SHP77 treated with DMSO at 0.1 percent for 48 hours (cell line): ENCODE data around the gene MYH14.
A peak's percentile ranks its signal among the peaks of the same experiment; 100 is the strongest.

ENCODE experiments used
- DNase-seq: peaks from one replicate; lab custom pipeline; 2025; lab: John Stamatoyannopoulos, UW

Gene MYH14

DNA sequence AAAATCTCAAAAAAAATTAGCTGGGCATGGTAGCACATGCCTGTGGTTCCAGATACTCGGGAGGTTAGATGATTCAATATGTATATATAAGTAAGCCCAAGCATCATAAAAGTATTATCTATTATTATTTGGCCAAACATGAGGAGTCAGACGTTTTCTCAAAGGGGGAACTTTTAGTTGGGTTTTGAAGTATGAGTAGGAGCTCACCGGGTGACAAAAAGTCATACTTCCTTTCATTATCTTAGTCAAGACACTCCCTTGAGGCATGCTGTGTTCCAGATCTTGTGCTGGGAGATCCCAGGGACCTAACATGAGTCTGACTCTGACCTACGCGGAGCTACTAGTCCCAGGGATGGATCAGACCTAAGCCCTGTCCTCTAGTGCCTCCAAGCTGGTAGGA lies 8.2 kb upstream of the MYH14 start:
- no peak for DNase-seq

DNA sequence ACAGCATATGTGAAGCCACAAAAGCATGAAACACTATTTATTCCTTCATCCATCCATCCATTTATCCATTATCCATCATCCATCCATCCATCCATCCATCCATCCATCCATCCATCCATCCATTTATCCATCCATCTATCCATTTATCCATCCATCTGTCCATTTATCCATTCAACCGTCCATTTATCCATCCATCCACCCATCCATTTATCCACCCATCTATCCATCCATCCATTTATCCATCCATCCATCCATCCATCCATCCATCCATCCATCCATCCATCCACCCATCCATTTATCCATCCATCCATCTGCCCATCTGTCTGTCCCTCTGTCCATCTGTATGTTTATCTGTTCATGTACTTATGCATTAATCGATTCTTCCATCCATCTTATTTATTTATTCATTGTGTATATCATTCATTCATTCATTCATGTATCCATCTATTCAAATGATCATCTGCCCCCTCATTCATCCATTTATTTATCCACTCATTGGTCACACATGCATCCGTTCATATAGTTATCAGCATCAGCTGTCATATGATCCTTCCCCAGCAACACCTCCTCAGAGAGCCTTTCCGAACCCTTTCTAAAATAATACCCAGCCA lies 7.0 kb upstream of the MYH14 start:
- DNase-seq = no peak

DNA sequence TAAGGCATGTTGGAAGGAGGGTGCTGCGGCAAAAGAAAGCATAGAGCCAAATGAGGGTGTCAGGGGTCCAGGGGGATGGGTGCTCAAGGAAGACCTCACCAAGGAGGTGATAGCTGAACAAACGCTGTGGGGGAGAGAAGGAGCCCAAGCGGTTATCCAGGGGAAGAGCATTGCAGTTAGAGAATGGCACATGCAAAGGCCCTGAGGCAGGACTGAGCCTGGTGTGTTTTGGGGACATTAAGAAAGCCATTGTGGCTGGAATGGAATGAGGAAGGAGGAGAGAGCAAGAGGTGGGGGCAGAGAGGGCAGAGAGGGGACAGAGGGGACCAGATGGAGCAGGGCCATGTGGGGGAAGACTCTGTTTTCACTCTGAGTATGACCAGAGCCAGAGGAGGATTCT lies 6.1 kb upstream of the MYH14 start:
- no peak for DNase-seq

DNA sequence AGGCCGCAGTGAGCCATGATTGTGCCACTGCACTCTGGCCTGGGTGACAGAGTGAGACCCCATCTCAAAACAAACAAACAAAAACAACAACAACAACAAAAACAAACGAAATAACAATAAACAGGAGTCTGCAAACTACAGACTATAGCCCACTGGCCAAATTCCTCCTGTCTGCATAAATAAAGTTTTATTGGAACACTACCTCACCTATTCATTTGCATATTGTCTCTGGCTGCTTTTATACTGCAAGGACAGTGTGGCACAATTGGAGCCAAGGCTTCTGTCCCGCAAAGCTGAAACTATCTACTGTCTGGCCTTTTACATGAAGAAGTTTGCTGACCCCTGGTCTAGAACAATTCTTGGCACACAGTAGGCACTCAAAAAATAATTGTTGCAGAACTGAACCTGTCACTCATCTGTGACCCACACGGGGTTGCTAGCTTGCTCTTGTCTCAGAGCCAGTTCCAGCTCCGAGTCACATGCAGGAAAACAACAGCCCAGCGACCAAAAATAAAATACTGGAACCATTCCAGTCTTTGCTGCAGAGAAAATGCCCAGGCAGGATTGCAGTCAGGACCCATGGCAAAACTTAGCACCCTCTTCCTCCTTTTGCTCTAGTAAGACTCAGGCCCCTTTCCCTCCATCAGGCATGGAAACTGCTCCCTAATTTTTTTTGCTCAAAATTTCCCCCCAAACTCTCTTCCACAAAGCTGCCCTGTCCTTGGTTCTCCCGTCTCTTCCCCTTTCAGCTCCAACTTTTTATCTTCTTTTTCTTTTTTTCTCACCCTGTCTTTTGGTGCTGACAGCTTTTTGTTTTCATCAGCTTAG lies 4.8 kb upstream of the MYH14 start:
- no peak for DNase-seq

DNA sequence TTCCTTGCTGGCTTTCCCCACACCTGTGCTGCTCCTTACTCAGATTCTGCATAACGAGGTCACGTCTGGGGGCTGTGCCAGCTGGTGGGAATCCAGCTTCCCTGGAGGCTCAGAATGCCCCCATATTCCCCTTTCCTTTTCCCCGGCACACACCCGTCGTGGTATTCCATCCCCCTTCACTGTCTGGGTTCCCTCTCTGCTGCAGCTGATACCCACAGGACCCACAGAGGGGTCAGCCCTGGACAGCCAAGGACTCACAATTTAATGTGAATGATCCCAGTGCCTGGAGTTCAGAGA lies 4.2 kb upstream of the MYH14 start:
- DNase-seq = no peak

DNA sequence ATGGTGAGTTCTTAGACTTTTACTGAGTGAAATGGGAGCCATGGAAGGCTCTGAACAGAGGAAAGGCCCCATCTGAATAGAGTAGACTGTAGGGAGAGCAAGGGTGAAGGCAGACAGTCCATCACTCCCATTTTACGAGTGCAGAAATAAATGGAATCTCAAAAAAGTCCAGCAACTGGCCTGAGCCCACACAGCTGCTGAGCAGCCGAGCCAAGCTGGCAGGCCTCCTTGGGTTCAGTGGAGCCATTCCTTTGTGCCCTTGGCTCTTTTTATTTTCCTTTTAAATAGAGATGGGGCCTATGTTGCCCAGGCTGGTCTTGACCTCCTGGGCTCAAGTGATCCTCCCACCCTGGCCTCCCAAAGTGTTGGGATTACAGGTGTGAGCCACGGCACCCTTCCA lies 1.0 kb upstream of the MYH14 start:
- no peak for DNase-seq

DNA sequence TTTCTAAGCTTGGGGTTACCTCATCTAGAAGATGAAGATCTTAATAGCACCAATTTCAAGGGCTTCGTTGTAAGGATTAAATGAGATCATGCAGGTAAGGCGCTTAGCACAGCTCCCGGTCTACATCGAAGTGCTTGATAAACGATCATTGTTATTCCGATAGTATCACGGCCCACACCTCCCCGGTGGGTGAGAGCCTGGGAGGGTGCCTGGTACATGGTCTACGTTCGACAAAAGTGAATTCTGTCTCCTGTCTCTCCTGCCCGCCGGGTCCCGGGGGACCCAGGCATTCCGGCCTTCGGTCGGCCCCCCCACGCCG lies 501 bp upstream of the MYH14 start:
- no peak for DNase-seq

DNA sequence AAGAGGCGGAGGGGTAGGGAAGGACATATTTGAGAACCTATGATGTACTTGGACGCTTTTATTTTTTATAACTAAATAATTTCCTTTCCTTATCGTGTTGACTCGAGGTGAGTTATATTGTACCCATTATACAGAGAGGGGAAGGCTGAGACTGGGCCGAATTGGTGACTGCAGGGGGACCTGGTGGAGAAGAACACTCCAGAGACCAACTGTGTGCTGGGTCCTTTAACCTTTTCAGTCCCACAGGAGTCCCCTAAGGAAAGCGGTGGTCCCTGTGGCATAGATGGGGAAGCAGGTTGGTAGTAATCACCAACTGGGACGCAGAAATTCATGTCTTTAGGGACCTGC lies 633 bp downstream of the MYH14 start:
- DNase-seq = no peak

DNA sequence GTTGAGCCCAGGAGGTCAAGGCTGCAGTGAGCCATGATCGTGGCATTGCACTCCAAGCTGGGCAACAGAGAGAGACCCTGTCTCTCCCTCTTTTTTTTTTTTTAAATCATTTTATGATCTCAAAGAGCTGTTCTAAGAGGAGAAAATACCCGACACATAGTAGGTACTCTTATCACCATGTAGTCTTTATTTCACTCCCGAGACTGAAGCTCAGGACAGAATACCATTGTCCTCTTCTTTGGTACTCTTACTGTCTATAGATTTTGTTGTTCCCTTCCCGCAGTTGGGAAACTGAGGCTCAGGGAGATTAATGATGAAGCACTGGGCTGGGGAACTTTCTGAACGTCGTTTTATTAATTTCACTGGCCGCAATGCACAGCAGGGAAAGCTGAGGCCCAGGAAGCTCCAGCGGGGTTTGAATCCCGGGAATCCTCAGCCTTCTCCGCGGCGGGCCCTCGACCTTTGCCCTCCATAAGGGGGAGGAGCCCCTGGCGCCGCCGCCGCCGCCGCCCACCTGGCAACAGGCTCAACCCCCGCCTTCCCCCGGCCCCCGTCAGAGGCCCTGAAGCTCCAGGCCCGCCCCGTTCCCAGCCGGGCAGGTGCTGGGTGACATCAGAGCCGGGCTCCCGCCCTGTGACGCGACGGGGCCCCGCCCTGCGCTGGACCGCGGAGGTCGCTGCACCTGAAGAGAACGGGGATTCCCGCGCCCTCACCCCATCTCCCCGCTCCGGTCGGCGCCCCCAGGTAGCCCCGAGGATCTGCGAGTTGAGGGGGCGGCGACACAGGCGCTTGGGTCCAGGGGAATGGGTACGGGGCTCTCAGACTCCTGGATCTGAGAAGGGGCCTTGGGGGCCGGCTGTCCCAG lies 1.6 kb downstream of the MYH14 start:
- DNase-seq = peak; percentile 47

DNA sequence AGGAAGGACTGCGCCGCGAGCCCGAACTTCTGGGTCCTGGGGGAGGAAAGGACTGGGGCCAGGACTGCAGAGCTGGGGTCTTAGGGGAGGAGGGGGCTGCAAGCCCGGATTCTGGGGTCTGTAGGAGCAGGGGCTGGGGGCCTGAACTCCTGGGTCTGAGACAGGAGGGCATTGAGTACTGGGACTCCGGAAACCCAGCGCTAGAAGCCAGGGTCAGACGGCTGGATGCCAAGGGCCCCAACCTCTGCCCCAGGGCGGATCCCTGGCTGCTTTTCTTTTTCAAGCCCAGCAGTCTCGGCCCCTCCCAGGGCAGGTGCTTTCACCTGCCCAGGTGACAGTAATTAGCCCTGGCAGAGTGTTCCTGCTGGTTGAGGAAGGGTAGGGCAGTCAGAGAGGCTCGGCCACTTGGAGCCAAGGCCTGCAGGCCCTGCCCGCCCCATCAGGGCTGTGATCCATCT lies 2.3 kb downstream of the MYH14 start:
- DNase-seq = no peak

DNA sequence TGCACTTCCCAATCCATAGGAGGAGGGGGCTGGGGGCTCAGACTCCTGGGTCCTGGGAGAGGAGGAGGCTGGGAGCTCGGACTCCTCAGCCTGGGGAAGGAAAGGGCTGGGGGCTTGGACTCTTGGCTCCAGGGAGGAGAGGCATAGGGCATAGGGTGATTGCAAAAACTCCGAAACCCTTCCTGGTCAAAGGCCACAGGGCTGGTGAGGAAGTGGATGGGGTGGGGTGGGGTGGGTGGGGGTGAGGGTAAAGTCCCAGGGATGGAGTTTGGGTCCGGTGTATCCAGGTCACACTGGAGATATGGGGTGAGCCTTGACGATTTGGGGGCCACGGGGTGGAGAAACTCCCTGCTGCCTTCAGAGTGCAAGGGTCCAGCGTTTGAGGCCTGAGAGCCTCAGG lies 2.8 kb downstream of the MYH14 start:
- DNase-seq = no peak

DNA sequence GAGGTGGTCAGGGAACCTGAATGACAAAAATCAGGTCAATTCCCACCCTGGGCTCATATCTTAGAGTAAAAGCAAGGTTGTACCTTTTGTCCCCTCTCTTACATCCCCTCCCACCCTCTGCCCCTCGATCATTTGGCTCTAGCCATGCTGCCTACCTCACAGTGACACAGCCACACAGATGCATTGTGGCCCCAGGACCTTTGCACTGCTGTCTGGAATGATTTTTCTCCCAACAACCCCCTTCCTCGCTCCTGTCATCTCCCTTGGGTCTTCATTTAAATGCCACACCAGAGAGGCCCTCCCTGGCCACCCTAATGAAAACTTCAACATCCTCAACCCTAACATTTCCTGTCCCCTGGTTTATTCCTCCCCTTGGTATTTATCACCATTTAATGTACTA lies 4.3 kb downstream of the MYH14 start:
- DNase-seq = no peak

DNA sequence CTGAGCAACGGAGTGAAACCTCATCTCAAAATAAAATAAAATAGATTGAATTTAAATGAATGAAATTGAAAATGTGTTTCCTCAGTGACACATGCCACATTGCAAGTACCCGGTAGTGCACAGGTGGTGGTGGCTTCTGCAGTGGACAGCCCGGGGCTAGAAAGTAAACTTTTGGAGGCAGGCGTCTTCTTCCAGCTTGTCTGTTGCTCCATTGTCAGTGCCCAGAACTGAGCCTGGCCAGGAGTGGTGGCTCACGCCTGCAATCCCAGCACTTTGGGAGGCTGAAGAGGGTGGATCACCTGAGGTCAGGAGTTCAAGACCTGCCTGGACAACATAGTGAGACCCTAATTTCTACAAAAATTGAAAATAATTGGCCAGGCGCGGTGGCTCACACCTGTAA lies 5.7 kb downstream of the MYH14 start:
- DNase-seq = no peak

DNA sequence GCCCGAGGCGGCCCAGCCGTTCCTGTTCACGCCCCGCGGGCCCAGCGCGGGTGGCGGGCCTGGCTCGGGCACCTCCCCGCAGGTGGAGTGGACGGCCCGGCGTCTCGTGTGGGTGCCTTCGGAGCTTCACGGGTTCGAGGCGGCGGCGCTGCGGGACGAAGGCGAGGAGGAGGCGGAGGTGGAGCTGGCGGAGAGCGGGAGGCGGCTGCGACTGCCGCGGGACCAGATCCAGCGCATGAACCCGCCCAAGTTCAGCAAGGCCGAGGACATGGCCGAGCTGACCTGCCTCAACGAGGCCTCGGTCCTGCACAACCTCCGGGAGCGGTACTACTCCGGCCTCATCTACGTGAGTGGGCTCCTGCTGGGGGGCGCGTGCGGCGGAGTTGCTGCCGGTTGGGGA lies 7.0 kb downstream of the MYH14 start:
- DNase-seq = no peak

DNA sequence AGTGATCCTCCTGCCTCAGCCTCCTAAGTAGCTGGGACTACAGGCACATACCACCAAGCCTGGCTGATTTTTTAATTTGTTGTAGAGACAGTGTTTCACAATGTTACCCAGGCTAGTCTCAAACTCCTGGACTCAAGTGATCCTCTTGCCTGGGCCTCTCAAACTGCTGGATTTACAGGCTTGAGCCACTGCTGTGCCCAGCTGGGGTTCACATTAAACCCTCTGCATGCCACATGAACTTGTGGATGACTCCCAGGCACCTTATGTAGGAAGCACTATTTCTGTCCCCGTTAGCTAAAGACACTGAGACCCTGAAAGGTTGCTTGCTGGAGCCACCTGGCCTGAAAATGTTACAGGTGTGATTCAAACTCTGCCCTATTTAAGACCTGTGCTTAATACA lies 10.5 kb downstream of the MYH14 start:
- DNase-seq = no peak

DNA sequence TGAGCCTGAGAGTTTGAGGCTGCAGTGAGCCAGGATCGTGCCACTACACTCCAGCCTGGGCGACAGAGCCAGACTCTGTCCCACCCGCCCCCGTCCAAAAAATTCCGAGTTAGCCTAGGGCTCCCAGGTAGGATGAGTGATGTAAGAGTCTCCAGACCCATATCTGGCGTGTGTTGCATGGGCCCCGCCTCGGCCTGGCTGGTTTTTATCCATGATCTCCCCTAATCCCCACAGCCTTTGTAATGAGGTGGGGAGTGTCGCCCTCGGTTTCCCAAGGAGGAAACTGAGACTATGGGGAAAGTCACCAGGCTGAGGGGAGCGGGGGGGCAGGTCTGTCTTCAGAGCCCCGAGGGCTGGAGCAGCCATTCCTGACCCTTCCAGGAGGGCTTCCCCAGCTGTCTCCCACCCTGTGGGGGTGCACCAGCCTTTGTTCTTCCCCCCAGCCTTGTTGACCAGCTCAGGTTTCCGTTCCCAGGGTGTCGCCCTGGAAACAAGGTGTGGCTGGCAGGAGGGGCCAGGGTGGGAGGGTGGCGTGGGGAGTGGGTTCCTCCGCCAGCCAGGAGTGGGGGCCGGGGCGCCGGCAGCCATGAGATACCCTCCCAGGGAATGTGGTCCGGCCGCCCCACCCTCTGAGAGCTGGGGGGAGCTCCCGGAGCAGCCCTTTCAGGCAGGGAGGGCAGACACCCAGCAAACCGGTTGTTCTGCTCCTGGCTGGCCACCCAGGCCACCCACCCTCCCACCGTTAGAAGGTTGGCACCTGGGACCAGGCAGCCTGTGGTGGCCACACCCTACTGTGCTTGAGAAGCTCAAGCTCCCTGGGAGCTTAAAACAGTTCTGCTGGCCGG lies 11.5 kb downstream of the MYH14 start:
- no peak for DNase-seq

DNA sequence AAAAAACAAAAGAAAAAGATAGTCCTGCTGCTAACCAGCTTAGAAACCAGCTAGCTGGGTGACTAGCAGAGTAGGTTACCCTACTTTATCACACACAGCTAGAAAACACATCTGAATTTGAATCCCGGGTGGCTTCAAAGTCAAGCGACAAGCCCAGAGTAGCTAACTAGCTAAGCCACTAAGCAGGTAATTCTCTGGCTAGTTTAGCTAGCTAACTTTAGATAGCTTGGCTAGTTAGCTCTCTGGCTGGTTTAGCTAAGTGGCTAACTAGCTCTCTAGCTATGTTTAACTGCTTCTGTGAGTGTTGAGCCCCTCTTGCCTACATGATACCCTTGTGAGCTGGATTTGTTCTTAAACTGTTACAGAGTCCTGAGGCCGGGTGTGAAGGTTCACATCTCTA lies 12.4 kb downstream of the MYH14 start:
- no peak for DNase-seq

DNA sequence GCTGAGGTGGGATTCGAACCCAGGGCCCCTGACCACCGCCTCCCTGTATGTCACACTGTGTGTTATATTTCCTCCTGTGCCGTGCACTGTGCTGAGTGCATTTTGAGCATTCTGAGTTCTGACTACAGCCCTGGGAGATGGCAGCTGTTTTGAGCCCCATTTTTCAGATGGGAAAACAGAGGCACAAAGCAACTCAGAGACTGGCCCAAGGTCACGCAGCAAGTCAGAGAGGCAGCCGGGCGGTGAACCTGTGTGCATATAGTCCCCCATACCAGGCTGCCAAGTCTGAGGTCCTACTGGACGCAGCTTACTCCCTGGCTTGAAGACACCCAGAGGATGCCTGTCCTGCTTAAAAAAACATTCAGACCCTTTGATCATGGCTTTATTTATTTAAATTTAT lies 17.7 kb downstream of the MYH14 start:
- DNase-seq = no peak

DNA sequence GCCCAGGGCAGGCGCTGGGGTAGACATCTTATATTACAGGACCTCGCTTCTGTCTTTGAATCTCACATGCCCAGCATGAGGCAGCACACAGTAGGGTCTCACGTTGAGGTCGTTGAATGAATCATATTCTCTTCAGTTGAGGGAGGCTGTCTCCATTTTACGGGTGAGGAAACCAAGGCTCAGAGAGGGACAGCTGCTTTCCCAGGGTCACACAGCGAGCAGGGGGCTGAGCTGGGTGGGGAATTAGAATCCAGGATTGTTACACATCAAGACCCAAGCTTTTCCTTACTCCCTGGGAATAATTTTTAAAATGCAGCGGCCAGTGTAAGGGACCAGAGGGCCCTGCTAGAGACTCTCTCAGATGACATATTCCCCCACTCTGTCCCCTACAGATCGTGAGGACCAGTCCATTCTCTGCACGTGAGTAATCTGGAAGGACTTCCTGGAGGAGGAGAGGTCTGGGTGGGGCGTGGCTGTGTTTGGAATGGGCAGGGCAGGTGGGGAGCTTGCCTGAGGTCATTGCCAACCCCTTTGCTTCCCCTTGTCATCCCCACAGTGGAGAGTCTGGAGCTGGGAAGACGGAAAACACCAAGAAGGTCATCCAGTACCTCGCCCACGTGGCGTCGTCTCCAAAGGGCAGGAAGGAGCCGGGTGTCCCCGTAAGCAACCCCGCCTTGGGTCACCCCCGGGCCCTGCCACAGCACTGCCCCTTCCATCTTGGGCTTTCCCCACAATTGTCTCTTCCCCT lies 19.4 kb downstream of the MYH14 start:
- no peak for DNase-seq

DNA sequence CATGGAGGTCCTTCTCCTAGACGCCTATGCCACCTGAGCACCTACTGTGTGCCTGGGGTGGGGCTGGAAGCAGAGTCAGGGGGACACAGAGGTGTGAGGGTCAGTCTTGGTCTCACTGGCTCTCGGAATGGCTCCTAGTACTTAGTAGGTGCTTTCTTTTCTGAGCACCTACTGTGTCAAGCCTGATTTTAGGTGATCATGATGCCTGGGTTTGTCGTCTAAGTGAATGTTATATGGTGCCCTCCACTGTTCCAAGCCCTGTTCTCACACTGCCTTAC lies 20.0 kb downstream of the MYH14 start:
- DNase-seq = no peak

DNA sequence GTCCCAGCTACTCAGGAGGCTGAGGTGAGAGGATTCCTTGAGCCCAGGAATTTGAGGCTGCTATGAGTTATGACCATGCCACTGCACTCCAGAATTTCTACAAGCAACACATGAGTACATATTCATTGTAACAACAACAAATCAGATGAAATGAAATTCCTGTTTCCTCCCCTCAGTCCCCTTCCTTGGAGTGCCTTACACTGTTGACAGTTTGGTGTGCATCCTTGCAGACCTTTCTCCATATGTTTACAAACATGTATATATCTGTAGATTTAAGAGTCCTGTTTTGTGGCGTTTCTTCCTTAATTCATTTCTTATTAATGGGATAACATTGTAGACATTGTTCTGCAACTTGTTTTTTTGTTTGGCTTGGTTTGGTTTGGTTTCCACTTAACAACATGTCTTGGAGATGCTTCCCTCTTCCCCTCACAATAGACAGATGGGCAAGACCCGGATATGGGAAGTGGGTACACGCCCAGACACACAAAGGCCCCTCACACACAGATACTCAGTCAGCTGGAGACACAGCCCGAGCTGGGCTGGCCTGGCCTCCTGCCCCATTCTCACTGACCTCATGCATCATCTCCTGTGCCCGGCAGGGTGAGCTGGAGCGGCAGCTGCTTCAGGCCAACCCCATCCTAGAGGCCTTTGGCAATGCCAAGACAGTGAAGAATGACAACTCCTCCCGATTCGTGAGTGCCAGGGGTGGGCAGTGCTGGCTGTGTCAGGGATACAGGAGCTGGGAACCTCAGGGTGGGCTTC lies 21.7 kb downstream of the MYH14 start:
- no peak for DNase-seq
